ENCODE measurements around the gene ZNF267.
"Not testable (repeated sequence)": the region's sequence is repeated elsewhere in the genome, so short reads cannot be mapped to it uniquely, and the experiment has no call there.

The ZNF267 gene

GRCh38 chr16:31913668-31914067, 40.1 kb downstream of the ZNF267 start:
- Histone ChIP-seq H3K4me1 (ENCODE audit: control insufficient read depth in 1 of 2, insufficient read depth in 2 of 2, low read length in 2 of 2) (no peaks in the 10 kb centered on the region), H3K36me3 (ENCODE audit: control insufficient read depth in 1 of 2, insufficient read depth in 2 of 2, low read length in 2 of 2) (peaks cover 55 to 62% of the 10 kb centered on the region in 2 donors), H3K9me3 (ENCODE audit: control insufficient read depth in 1 of 2, low read length in 2 of 2) (peaks cover 93 to 96% of the 10 kb centered on the region in 2 donors), H3K4me3 (ENCODE audit: low read depth in 1 of 2, low read length in 2 of 2) (peak overlapping the region; percentile 25 to 37), H3K27me3 (ENCODE audit: control insufficient read depth in 1 of 2, insufficient read depth in 2 of 2, low read length in 2 of 2) (no peaks in the 10 kb centered on the region), H3K9ac (ENCODE audit: low read depth in 1 of 2, low read length in 2 of 2) (no peak overlapping the region), H3K27ac (ENCODE audit: low read depth, low read length) (no peak overlapping the region)

GRCh38 chr16:31916056-31916488, 42.5 kb downstream of the ZNF267 start:
- H3K4me1 ChIP-seq (ENCODE audit: control insufficient read depth in 1 of 2, insufficient read depth in 2 of 2, low read length in 2 of 2), result no peaks in the 10 kb centered on the region
- H3K9ac ChIP-seq (ENCODE audit: low read depth in 1 of 2, low read length in 2 of 2), result no peak overlapping the region
- H3K9me3 ChIP-seq (ENCODE audit: control insufficient read depth in 1 of 2, low read length in 2 of 2), result peaks cover 93 to 99% of the 10 kb centered on the region in 2 donors
- H3K36me3 ChIP-seq (ENCODE audit: control insufficient read depth in 1 of 2, insufficient read depth in 2 of 2, low read length in 2 of 2), result peaks cover 57 to 59% of the 10 kb centered on the region in 2 donors
- no peak overlapping the region for H3K27ac ChIP-seq (ENCODE audit: low read depth, low read length)
- peak overlapping the region; percentile 4 to 5 for H3K4me3 ChIP-seq (ENCODE audit: low read depth in 1 of 2, low read length in 2 of 2)
- H3K27me3 ChIP-seq (ENCODE audit: control insufficient read depth in 1 of 2, insufficient read depth in 2 of 2, low read length in 2 of 2), result no peaks in the 10 kb centered on the region

- H3K36me3 ChIP-seq (ENCODE audit: control insufficient read depth in 1 of 2, insufficient read depth in 2 of 2, low read length in 2 of 2), result peaks cover 24 to 30% of the 10 kb centered on the region in 2 donors
- no peak overlapping the region for H3K9ac ChIP-seq (ENCODE audit: low read depth in 1 of 2, low read length in 2 of 2)
- peaks cover 74 to 88% of the 10 kb centered on the region in 2 donors for H3K9me3 ChIP-seq (ENCODE audit: control insufficient read depth in 1 of 2, low read length in 2 of 2)
- no peaks in the 10 kb centered on the region for H3K27me3 ChIP-seq (ENCODE audit: control insufficient read depth in 1 of 2, insufficient read depth in 2 of 2, low read length in 2 of 2)
- no peak overlapping the region for H3K4me3 ChIP-seq (ENCODE audit: low read depth in 1 of 2, low read length in 2 of 2)
- H3K27ac ChIP-seq (ENCODE audit: low read depth, low read length), result no peak overlapping the region
- no peaks in the 10 kb centered on the region for H3K4me1 ChIP-seq (ENCODE audit: control insufficient read depth in 1 of 2, insufficient read depth in 2 of 2, low read length in 2 of 2)
Measured at GRCh38 chr16:31920373-31920772, 46.8 kb downstream of the ZNF267 start.

GRCh38 chr16:31951806-31952205, 78.2 kb downstream of the ZNF267 start:
- H3K4me1 ChIP-seq (ENCODE audit: control insufficient read depth in 1 of 2, insufficient read depth in 2 of 2, low read length in 2 of 2); H3K36me3 ChIP-seq (ENCODE audit: control insufficient read depth in 1 of 2, insufficient read depth in 2 of 2, low read length in 2 of 2); H3K9me3 ChIP-seq (ENCODE audit: control insufficient read depth in 1 of 2, low read length in 2 of 2); H3K27me3 ChIP-seq (ENCODE audit: control insufficient read depth in 1 of 2, insufficient read depth in 2 of 2, low read length in 2 of 2); H3K4me3 ChIP-seq (ENCODE audit: low read depth in 1 of 2, low read length in 2 of 2); H3K9ac ChIP-seq (ENCODE audit: low read depth in 1 of 2, low read length in 2 of 2); H3K27ac ChIP-seq (ENCODE audit: low read depth, low read length): not testable (repeated sequence)

GRCh38 chr16:31952206-31952605, 78.6 kb downstream of the ZNF267 start:
- H3K27ac ChIP-seq (ENCODE audit: low read depth, low read length); H3K4me3 ChIP-seq (ENCODE audit: low read depth in 1 of 2, low read length in 2 of 2); H3K9ac ChIP-seq (ENCODE audit: low read depth in 1 of 2, low read length in 2 of 2); H3K4me1 ChIP-seq (ENCODE audit: control insufficient read depth in 1 of 2, insufficient read depth in 2 of 2, low read length in 2 of 2); H3K27me3 ChIP-seq (ENCODE audit: control insufficient read depth in 1 of 2, insufficient read depth in 2 of 2, low read length in 2 of 2); H3K36me3 ChIP-seq (ENCODE audit: control insufficient read depth in 1 of 2, insufficient read depth in 2 of 2, low read length in 2 of 2); H3K9me3 ChIP-seq (ENCODE audit: control insufficient read depth in 1 of 2, low read length in 2 of 2): not testable (repeated sequence)

GRCh38 chr16:31956221-31956620, 82.6 kb downstream of the ZNF267 start:
- not testable (repeated sequence) for H3K4me1 ChIP-seq (ENCODE audit: control insufficient read depth in 1 of 2, insufficient read depth in 2 of 2, low read length in 2 of 2); H3K36me3 ChIP-seq (ENCODE audit: control insufficient read depth in 1 of 2, insufficient read depth in 2 of 2, low read length in 2 of 2); H3K27me3 ChIP-seq (ENCODE audit: control insufficient read depth in 1 of 2, insufficient read depth in 2 of 2, low read length in 2 of 2); H3K4me3 ChIP-seq (ENCODE audit: low read depth in 1 of 2, low read length in 2 of 2); H3K9me3 ChIP-seq (ENCODE audit: control insufficient read depth in 1 of 2, low read length in 2 of 2); H3K27ac ChIP-seq (ENCODE audit: low read depth, low read length); H3K9ac ChIP-seq (ENCODE audit: low read depth in 1 of 2, low read length in 2 of 2)

- H3K36me3 ChIP-seq (ENCODE audit: control insufficient read depth in 1 of 2, insufficient read depth in 2 of 2, low read length in 2 of 2); H3K27ac ChIP-seq (ENCODE audit: low read depth, low read length); H3K4me1 ChIP-seq (ENCODE audit: control insufficient read depth in 1 of 2, insufficient read depth in 2 of 2, low read length in 2 of 2); H3K9ac ChIP-seq (ENCODE audit: low read depth in 1 of 2, low read length in 2 of 2); H3K27me3 ChIP-seq (ENCODE audit: control insufficient read depth in 1 of 2, insufficient read depth in 2 of 2, low read length in 2 of 2); H3K9me3 ChIP-seq (ENCODE audit: control insufficient read depth in 1 of 2, low read length in 2 of 2); H3K4me3 ChIP-seq (ENCODE audit: low read depth in 1 of 2, low read length in 2 of 2): not testable (repeated sequence)
Measured at GRCh38 chr16:31960186-31960910, 86.7 kb downstream of the ZNF267 start.
